WI38 (cell line): ENCODE measurements around the gene XPNPEP1.

ENCODE experiments used
- H3K4me3 ChIP-seq: 2 replicates; pipeline ENCODE4 v1.5.1; 2011; ENCODE audit warnings: low read depth, mild to moderate bottlenecking, control low read depth, low read length
- CTCF ChIP-seq: IDR thresholded peaks from 2 replicates; pipeline ENCODE4 v1.5.1; 2012; ENCODE audit warnings: low read depth, mild to moderate bottlenecking, control low read depth, low read length

The XPNPEP1 gene

GRCh38 chr10:109912335-109913281 lies 10.7 kb downstream of the XPNPEP1 start:
- TF ChIP-seq CTCF = no peak
- H3K4me3 ChIP-seq = no peak overlapping the region

- TF ChIP-seq CTCF = no peak
- H3K4me3 ChIP-seq = no peak overlapping the region
These were observed 11.4 kb downstream of the XPNPEP1 start for GRCh38 chr10:109911903-109912302.

GRCh38 chr10:109906316-109906715 lies 17.0 kb downstream of the XPNPEP1 start:
- TF ChIP-seq CTCF = no peak
- no peak overlapping the region for H3K4me3 ChIP-seq

- no peak for TF ChIP-seq CTCF
- H3K4me3 ChIP-seq = no peak overlapping the region
These were observed 18.9 kb downstream of the XPNPEP1 start for GRCh38 chr10:109904397-109904796.

- no peak for TF ChIP-seq CTCF
- no peak overlapping the region for H3K4me3 ChIP-seq
These were observed 20.0 kb downstream of the XPNPEP1 start for GRCh38 chr10:109902992-109903947.

GRCh38 chr10:109899356-109900331 lies 23.7 kb downstream of the XPNPEP1 start:
- no peak overlapping the region for H3K4me3 ChIP-seq
- no peak for TF ChIP-seq CTCF
